ENCODE data around the gene DNER.

DNER gene

DNA sequence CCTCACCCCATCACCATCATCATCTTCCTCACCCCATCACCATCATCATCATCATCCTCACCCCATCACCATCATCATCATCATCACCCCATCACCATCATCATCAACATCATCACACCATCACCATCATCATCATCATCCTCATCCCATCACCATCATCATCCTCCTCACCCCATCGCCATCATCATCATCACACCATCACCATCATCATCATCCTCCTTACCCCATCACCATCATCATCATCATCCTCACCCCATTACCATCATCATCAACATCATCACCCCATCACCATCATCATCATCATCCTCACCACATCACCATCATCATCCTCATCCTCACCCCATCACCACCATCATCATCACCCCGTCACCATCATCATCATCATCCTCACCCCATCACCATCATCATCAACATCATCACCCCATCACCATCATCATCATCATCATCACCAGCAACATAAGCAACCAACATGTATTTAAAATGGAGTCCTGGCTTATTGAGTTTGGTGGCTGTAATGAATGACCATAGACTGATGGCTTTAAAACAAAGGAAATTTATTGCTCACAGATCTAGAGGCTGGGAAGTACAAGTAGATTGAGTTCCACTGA is 150.0 kb downstream of the DNER start:
- Histone ChIP-seq H3K4me1 (ENCODE audit: control insufficient read depth, insufficient read depth, low read length) (no peaks in the 10 kb centered on the region), H3K9me3 (ENCODE audit: control insufficient read depth, insufficient read depth, low read length) (no peaks in the 10 kb centered on the region), H3K9ac (ENCODE audit: low read depth, low read length) (no peak overlapping the region), H3K27ac (ENCODE audit: low read depth, low read length) (no peak overlapping the region), H3K27me3 (ENCODE audit: control insufficient read depth, insufficient read depth, low read length) (no peaks in the 10 kb centered on the region), H3K36me3 (ENCODE audit: control insufficient read depth, insufficient read depth, low read length) (no peaks in the 10 kb centered on the region), H3K4me3 (ENCODE audit: low read depth, low read length) (no peak overlapping the region)

- H3K9ac ChIP-seq (ENCODE audit: low read depth, low read length) = no peak overlapping the region
- H3K27ac ChIP-seq (ENCODE audit: low read depth, low read length) = no peak overlapping the region
- no peaks in the 10 kb centered on the region for H3K36me3 ChIP-seq (ENCODE audit: control insufficient read depth, insufficient read depth, low read length)
- H3K4me1 ChIP-seq (ENCODE audit: control insufficient read depth, insufficient read depth, low read length) = no peaks in the 10 kb centered on the region
- H3K27me3 ChIP-seq (ENCODE audit: control insufficient read depth, insufficient read depth, low read length) = no peaks in the 10 kb centered on the region
- no peak overlapping the region for H3K4me3 ChIP-seq (ENCODE audit: low read depth, low read length)
- no peaks in the 10 kb centered on the region for H3K9me3 ChIP-seq (ENCODE audit: control insufficient read depth, insufficient read depth, low read length)
Measured at GRCh38 chr2:229563388-229563787, 151.0 kb downstream of the DNER start.

GRCh38 chr2:229562472-229563127 is 151.8 kb downstream of the DNER start:
- H3K9me3 ChIP-seq (ENCODE audit: control insufficient read depth, insufficient read depth, low read length) = no peaks in the 10 kb centered on the region
- H3K27ac ChIP-seq (ENCODE audit: low read depth, low read length) = no peak overlapping the region
- H3K9ac ChIP-seq (ENCODE audit: low read depth, low read length) = no peak overlapping the region
- no peaks in the 10 kb centered on the region for H3K4me1 ChIP-seq (ENCODE audit: control insufficient read depth, insufficient read depth, low read length)
- no peak overlapping the region for H3K4me3 ChIP-seq (ENCODE audit: low read depth, low read length)
- no peaks in the 10 kb centered on the region for H3K27me3 ChIP-seq (ENCODE audit: control insufficient read depth, insufficient read depth, low read length)
- no peaks in the 10 kb centered on the region for H3K36me3 ChIP-seq (ENCODE audit: control insufficient read depth, insufficient read depth, low read length)

- Histone ChIP-seq H3K9ac (ENCODE audit: low read depth, low read length) (no peak overlapping the region), H3K36me3 (ENCODE audit: control insufficient read depth, insufficient read depth, low read length) (no peaks in the 10 kb centered on the region), H3K9me3 (ENCODE audit: control insufficient read depth, insufficient read depth, low read length) (no peaks in the 10 kb centered on the region), H3K4me3 (ENCODE audit: low read depth, low read length) (no peak overlapping the region), H3K27me3 (ENCODE audit: control insufficient read depth, insufficient read depth, low read length) (no peaks in the 10 kb centered on the region), H3K27ac (ENCODE audit: low read depth, low read length) (no peak overlapping the region), H3K4me1 (ENCODE audit: control insufficient read depth, insufficient read depth, low read length) (no peaks in the 10 kb centered on the region)
Measured at GRCh38 chr2:229559986-229560385, 154.4 kb downstream of the DNER start.

GRCh38 chr2:229553091-229553490 is 161.3 kb downstream of the DNER start:
- no peaks in the 10 kb centered on the region for H3K4me1 ChIP-seq (ENCODE audit: control insufficient read depth, insufficient read depth, low read length)
- no peak overlapping the region for H3K4me3 ChIP-seq (ENCODE audit: low read depth, low read length)
- no peaks in the 10 kb centered on the region for H3K27me3 ChIP-seq (ENCODE audit: control insufficient read depth, insufficient read depth, low read length)
- no peak overlapping the region for H3K9ac ChIP-seq (ENCODE audit: low read depth, low read length)
- H3K36me3 ChIP-seq (ENCODE audit: control insufficient read depth, insufficient read depth, low read length) = no peaks in the 10 kb centered on the region
- H3K9me3 ChIP-seq (ENCODE audit: control insufficient read depth, insufficient read depth, low read length) = no peaks in the 10 kb centered on the region
- no peak overlapping the region for H3K27ac ChIP-seq (ENCODE audit: low read depth, low read length)

- H3K27me3 ChIP-seq (ENCODE audit: control insufficient read depth, insufficient read depth, low read length) = no peaks in the 10 kb centered on the region
- no peak overlapping the region for H3K27ac ChIP-seq (ENCODE audit: low read depth, low read length)
- no peaks in the 10 kb centered on the region for H3K9me3 ChIP-seq (ENCODE audit: control insufficient read depth, insufficient read depth, low read length)
- no peaks in the 10 kb centered on the region for H3K4me1 ChIP-seq (ENCODE audit: control insufficient read depth, insufficient read depth, low read length)
- H3K9ac ChIP-seq (ENCODE audit: low read depth, low read length) = no peak overlapping the region
- no peak overlapping the region for H3K4me3 ChIP-seq (ENCODE audit: low read depth, low read length)
- no peaks in the 10 kb centered on the region for H3K36me3 ChIP-seq (ENCODE audit: control insufficient read depth, insufficient read depth, low read length)
Measured at GRCh38 chr2:229543176-229543873, 171.0 kb downstream of the DNER start.

DNA sequence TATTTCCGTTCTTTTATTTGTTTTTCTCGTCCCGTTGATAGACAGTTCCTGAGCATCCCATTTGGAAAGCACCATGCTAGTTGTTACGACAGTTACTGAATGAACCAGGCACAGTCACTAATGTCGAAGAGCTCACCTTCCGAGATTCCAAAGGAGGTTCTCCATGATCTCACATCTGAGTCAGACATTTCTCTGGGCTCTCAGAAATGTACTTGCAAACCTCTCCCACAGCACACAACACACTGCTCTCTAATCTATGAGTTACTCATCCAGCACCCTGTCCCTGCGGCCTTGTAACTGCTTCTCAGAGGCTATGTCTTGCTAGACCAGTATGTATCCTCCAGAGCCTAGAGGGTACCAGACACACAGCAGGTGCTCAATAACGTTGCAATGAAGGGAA is 174.7 kb downstream of the DNER start:
- Histone ChIP-seq H3K4me3 (ENCODE audit: low read depth, low read length) (no peak overlapping the region), H3K27ac (ENCODE audit: low read depth, low read length) (no peak overlapping the region), H3K9ac (ENCODE audit: low read depth, low read length) (no peak overlapping the region), H3K9me3 (ENCODE audit: control insufficient read depth, insufficient read depth, low read length) (no peaks in the 10 kb centered on the region), H3K27me3 (ENCODE audit: control insufficient read depth, insufficient read depth, low read length) (no peaks in the 10 kb centered on the region), H3K36me3 (ENCODE audit: control insufficient read depth, insufficient read depth, low read length) (no peaks in the 10 kb centered on the region), H3K4me1 (ENCODE audit: control insufficient read depth, insufficient read depth, low read length) (no peaks in the 10 kb centered on the region)

- Histone ChIP-seq H3K9ac (ENCODE audit: low read depth, low read length) (no peak overlapping the region), H3K4me1 (ENCODE audit: control insufficient read depth, insufficient read depth, low read length) (no peaks in the 10 kb centered on the region), H3K27me3 (ENCODE audit: control insufficient read depth, insufficient read depth, low read length) (no peaks in the 10 kb centered on the region), H3K36me3 (ENCODE audit: control insufficient read depth, insufficient read depth, low read length) (no peaks in the 10 kb centered on the region), H3K4me3 (ENCODE audit: low read depth, low read length) (no peak overlapping the region), H3K27ac (ENCODE audit: low read depth, low read length) (no peak overlapping the region), H3K9me3 (ENCODE audit: control insufficient read depth, insufficient read depth, low read length) (no peaks in the 10 kb centered on the region)
Measured at GRCh38 chr2:229531594-229531993, 182.8 kb downstream of the DNER start.

- Histone ChIP-seq H3K9me3 (ENCODE audit: control insufficient read depth, insufficient read depth, low read length) (no peaks in the 10 kb centered on the region), H3K4me1 (ENCODE audit: control insufficient read depth, insufficient read depth, low read length) (no peaks in the 10 kb centered on the region), H3K9ac (ENCODE audit: low read depth, low read length) (no peak overlapping the region), H3K36me3 (ENCODE audit: control insufficient read depth, insufficient read depth, low read length) (no peaks in the 10 kb centered on the region), H3K4me3 (ENCODE audit: low read depth, low read length) (no peak overlapping the region), H3K27ac (ENCODE audit: low read depth, low read length) (no peak overlapping the region), H3K27me3 (ENCODE audit: control insufficient read depth, insufficient read depth, low read length) (no peaks in the 10 kb centered on the region)
Measured at GRCh38 chr2:229530434-229530833, 183.9 kb downstream of the DNER start.

DNA sequence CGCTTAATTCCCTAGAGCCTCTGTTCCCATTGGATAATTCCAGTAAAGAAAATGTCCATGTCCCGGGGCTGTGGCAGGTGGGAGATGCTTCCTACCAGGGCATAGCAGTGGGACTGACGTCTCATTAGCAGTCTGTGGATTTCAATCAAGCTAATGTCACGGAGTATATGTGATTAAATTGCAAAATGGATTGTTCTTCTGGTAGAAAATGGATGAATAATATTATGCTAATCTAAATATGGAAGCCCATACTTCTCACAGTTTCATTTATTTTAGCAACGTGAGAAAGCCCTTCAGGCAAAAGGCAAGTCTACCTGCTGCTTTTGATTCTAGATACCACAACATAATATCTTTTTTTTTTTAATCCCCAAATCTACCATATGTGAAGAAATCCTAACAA is 185.5 kb downstream of the DNER start:
- Histone ChIP-seq H3K36me3 (ENCODE audit: control insufficient read depth, insufficient read depth, low read length) (no peaks in the 10 kb centered on the region), H3K4me3 (ENCODE audit: low read depth, low read length) (no peak overlapping the region), H3K27me3 (ENCODE audit: control insufficient read depth, insufficient read depth, low read length) (no peaks in the 10 kb centered on the region), H3K9me3 (ENCODE audit: control insufficient read depth, insufficient read depth, low read length) (no peaks in the 10 kb centered on the region), H3K4me1 (ENCODE audit: control insufficient read depth, insufficient read depth, low read length) (no peaks in the 10 kb centered on the region), H3K27ac (ENCODE audit: low read depth, low read length) (no peak overlapping the region), H3K9ac (ENCODE audit: low read depth, low read length) (no peak overlapping the region)

GRCh38 chr2:229526951-229527350 is 187.4 kb downstream of the DNER start:
- Histone ChIP-seq H3K9ac (ENCODE audit: low read depth, low read length) (no peak overlapping the region), H3K36me3 (ENCODE audit: control insufficient read depth, insufficient read depth, low read length) (no peaks in the 10 kb centered on the region)

More at GRCh38 chr2:229526951-229527350, 187.4 kb downstream of the DNER start:
- Histone ChIP-seq H3K4me3 (ENCODE audit: low read depth, low read length) (no peak overlapping the region), H3K27ac (ENCODE audit: low read depth, low read length) (no peak overlapping the region), H3K27me3 (ENCODE audit: control insufficient read depth, insufficient read depth, low read length) (no peaks in the 10 kb centered on the region), H3K9me3 (ENCODE audit: control insufficient read depth, insufficient read depth, low read length) (no peaks in the 10 kb centered on the region), H3K4me1 (ENCODE audit: control insufficient read depth, insufficient read depth, low read length) (no peaks in the 10 kb centered on the region)

All from HUES48 (cell line).